GM19372 (cell line): ENCODE measurements around the gene HMCN2.

Experiments
- ATAC-seq: cut with Tn5 transposase; IDR thresholded peaks from one replicate; pipeline ENCODE4 v1.9.1; 2021; ENCODE audit warnings: mild to moderate bottlenecking, low read depth, moderate library complexity; ENCODE audit not compliant: unreplicated experiment

The HMCN2 gene

GRCh38 chr9:130304116-130304515, 38.6 kb downstream of the HMCN2 start:
- no peak for ATAC-seq

DNA sequence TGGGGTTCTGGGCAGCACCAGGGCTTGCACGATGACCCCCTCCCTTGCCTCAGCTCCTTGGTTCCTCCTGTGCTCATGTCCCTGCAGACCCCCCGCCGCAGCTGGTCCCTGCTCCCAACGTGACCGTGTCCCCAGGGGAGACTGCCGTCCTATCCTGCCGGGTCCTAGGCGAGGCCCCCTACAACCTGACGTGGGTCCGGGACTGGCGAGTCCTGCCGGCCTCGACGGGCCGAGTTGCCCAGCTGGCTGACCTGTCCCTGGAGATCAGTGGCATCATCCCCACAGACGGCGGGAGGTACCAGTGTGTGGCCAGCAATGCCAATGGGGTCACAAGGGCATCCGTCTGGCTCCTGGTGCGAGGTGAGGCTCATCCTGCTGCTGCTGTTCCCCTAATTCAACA, 39.1 kb downstream of the HMCN2 start:
- ATAC-seq = no peak

GRCh38 chr9:130305381-130305780, 39.8 kb downstream of the HMCN2 start:
- ATAC-seq = no peak

- no peak for ATAC-seq
These were observed 41.5 kb downstream of the HMCN2 start for GRCh38 chr9:130306823-130307666.

DNA sequence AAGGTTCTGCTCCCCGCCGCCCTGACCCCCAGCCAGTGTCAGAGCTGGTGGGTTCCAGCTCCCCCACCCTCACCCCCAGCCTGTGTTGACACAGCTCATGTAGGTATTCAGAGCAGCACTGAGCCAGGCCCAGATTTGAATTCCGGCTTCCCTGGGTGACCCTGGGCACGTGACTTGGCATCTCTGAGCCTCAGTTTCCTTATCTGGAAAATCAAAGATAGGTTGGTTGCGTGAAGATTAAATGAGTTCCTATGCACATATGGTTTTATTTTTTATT, 42.0 kb downstream of the HMCN2 start:
- no peak for ATAC-seq

- no peak for ATAC-seq
These were observed 42.6 kb downstream of the HMCN2 start for GRCh38 chr9:130308081-130308571.

GRCh38 chr9:130309689-130310455, 44.3 kb downstream of the HMCN2 start:
- no peak for ATAC-seq

DNA sequence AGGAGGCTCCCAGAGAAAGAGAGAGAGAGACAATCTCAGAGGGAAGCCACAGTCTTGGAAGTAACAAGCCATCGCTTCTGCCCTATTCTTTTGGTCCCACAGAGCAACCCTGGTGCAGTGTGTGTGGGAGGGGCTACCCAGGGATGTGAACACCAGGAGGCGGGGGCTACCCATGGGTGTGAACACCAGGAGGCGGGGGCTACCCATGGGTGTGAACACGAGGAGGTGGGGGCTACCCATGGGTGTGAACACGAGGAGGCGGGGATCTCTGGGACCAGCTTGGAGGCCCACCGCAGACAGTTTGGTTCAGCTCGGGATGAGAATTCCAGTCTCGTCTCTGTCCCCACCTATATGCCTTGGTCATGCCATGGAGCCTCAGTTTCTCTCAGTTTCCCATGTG, 44.9 kb downstream of the HMCN2 start:
- no peak for ATAC-seq

GRCh38 chr9:130311003-130311402, 45.4 kb downstream of the HMCN2 start:
- ATAC-seq = no peak

GRCh38 chr9:130311408-130312140, 46.0 kb downstream of the HMCN2 start:
- ATAC-seq = no peak

DNA sequence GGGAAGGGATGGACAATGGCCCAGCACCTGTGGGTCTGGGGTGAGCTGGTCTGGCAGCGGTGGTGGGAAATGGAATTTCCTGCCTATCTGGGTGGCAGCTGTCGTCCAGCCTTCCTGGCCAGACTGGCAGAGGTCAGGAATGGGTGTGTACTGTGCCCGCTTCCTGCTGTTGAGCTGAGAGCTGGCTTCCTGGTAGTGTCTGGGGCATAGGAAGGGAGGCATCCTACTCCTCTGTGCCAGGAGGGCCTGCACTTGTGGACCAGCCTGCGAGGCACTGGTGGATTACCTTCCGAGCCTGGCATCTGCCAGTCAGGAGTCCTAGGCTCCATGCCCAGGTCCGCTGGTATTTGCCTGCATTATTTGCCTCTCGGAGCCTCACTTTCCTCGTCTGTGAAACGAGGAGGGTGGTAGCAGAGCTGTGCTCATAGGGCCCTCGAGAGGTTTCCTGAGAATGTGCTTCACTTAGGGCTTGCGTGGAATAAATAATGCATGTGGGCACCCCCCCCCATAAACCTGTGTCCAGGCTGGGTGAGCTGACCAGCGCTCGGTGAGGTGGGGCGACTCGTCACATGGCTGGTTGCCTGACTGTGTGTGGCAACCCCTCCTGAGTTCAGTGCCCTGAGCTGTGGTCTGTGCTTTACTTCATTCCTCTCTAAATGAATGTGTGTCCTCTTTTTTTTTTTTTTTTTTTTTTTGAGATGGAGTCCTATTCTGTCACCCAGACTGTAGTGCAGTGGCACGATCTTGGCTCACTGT, 47.7 kb downstream of the HMCN2 start:
- no peak for ATAC-seq

DNA sequence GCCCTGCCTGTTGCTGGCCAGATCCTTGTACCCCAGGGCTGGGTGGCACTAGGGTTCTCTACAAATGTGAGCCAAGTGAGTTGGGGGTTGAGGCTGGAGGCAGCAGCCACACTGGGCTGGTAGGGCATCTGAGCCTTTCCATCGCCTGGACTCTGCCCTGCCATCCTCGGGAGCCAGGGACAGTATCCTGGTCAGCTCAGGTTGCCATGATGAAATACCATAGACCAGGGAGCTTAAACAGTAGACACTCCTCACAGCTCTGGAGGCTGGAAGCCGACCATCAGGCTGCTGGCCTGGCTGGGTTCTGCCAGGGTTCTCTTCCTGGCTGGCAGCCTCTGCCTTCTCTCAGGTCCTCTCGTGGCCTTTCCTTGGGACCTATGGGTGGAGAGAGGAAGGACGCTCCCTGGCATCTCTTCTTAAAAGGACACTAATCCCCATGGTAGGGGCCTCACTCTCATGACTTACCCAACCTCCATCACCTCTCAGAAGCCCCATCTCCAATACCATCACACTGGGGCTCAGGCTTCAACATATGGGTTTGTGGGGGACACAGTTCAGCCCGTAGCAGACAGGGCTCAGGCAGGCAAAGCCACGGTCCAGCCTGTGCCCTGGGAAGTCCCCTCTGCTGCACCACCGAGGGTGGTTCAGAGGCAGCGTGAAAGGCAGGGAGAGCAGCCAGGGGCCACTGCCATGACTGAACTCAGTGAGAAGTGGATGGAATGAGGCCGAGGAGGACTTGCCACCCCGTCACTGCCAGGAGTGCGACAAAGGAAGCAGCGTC, 50.1 kb downstream of the HMCN2 start:
- ATAC-seq = no peak

GRCh38 chr9:130316430-130316829, 50.9 kb downstream of the HMCN2 start:
- no peak for ATAC-seq

DNA sequence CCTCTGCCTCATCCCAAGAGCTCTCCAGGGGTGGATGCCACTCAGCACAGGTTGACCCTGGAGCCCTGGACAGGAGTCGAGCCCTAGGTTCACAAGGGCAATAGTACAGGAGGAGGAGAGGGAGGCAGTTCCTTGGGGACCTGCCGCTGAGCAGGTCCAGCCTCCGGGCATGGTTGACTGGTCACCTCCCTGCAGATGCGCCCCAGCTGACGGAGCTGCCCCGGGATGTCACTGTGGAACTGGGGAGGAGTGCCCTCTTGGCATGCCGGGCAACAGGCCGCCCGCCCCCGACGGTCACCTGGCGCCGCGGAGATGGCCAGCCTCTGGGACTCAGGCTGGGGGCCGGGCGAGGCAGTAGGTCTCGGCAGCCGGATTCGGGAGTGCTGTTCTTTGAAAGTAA, 53.7 kb downstream of the HMCN2 start:
- no peak for ATAC-seq

DNA sequence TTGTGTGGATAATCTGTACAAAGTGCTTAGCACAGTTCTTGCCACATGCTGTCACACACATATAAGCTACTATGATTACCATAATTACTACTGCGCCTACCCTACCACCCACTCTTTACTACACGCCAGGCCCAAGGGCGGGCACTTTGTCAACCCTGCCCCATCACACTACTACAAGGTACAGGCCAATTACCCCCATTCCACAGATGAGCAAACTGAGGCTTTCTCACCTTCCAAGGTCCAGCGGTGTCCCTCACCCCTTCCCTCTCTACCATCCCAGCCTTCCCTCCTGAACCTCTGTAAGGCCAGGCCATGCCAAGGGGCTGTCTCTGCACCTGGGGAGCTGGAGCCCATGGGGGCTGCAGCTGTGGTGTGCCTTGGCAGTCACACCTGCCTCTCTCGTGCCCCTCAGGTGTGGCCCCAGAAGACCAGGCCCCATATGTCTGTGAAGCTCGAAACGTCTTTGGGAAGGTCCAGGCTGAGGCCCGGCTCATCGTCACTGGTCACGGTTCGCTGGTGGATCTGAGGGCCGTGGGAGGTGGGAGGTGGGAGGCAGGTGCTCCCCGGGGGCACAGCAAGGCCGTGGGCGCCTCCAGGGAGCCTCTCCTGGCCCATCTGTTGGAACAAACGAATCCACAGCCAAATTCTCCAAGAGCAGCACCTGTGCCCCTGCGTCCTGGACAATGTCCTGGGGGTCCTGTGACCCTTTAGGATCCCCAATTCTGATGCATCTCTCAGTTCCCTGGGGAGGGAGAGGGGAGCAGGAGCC, 54.6 kb downstream of the HMCN2 start:
- no peak for ATAC-seq

DNA sequence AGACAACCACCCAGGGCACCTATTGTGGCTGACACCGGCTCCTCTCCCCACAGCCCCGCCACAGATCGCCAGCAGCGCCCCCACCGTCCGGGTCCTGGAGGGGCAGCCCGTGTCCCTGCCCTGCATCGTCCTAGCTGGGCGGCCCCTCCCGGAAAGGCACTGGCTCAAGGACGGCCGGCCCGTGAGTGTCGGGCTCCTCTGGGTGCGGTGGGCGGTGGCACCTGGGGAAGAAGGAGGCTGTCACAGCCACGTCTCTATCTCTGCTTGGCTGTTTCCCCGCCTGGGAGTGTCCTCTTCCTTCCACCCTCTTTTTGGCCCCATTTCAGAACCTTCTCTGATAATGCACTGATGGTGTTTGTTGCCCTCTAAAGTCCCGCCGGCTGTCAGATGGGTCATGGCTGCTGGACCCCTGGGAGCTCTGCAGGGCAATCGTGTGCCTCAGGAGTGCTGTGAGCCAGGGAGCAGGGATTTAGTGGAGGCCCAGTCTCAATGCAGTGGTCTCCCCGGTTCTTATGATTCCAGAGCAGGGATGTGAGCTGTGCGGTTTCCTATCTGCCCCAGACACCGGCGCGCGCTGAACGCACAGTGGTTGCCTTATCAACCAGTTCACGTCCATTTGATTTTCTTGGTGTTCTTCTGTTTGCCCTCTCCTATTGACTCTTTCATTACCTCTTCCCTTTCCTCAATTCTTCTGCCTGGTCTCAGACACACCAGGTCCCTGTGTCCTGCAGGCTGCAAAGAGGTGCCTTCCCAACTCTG, 55.3 kb downstream of the HMCN2 start:
- ATAC-seq = no peak

- ATAC-seq = no peak
These were observed 56.0 kb downstream of the HMCN2 start for GRCh38 chr9:130321539-130321938.

DNA sequence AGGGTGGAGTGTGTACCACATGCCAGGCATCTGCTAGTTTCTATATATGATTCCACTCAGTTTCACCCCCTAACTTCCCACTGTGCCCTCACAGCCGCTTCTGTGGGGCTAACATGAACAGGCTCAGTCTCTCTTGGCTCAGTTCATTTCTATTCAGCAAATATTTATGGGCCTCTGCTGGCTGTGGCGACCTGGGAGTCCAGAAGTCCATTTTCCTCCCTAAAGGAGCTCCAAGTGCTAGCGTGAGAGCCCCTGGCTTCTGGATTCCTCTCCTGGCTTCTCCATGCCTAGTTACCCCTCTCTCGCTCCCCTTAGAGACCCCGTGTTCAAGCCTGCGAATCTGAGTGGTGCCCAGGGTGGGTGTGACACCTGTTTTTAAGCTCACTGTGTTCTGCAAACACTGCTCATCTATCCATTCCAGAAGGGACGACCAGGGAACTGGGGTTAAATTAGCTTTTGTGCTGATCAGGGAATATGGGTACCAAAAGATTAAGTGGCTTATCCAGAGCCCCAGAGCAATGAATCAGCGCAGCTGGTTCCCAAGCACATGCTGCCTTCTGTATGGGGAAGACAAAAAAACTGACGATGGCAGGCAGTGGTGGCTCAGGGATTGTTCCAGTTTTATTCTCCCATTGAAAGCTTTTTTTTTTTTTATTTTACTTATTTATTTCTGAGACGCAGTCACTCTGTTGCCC, 57.6 kb downstream of the HMCN2 start:
- ATAC-seq = no peak
